SHP77 (cell line): ENCODE data around the gene ATIC.

Experiments used
- DNase-seq, 2 experiments: peaks; one replicate each; lab custom pipeline; 2025; lab: John Stamatoyannopoulos, UW

ATIC gene

DNA sequence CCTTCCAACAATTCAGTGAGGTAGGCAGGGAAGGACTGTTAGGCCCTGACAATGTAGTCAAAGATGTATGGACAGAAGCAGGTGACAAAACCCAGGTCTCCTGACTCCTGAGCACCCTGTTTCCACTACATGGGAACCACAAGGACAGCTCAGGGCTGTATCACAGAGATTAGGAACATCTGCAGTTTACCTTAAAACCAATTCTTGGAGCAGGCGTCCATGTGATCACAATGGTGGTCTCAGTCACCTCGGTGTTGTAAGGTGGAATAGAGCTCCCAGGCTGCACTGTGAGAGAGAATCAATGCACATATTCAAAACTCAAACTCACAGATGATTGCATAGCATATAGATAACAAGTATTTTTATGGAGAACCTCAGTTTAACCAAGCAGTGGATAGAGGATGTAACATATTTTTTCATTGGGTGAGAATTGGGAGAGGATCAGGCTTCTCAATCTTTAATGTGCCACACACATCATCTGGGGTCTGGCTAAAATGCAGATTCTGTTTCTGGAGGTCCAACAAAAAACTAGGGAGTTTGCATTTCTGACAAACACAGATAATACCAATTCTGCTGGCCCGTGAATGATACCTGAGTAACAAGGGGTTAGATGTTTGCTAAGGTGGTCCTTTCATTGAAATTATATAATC, 87.3 kb downstream of the ATIC start:
- no peak for DNase-seq
